OCI-LY7 (cell line): ENCODE results near the gene UHMK1. TPM values are rescaled to one million over a fixed set of nuclear protein-coding genes. Genes with fewer than 3 reads are reported as not detected.

Experiments used
- BruUV-seq: library from RNA; stranded (reverse); fragments of 400-500 nt; replicated peaks from 2 replicates; lab custom pipeline; 2021; lab: Mats Ljungman, UMichigan
- CTCF ChIA-PET: fragments of 300-600 bp; sonication (Branson Sonifier 250); formaldehyde crosslinking; loops from one replicate; lab custom pipeline; 2022; ENCODE audit warnings: antibody characterized with exemption; ENCODE audit not compliant: unreplicated experiment; lab: Charles Lee
- POLR2A ChIA-PET: fragments of 300-600 bp; sonication (Branson Sonifier 250); formaldehyde crosslinking; loops from one replicate; lab custom pipeline; 2022; ENCODE audit warnings: antibody characterized with exemption; lab: Charles Lee
- DNase-seq: peaks from one replicate; pipeline ENCODE4 v3.0.0-alpha.2; 2015; ENCODE audit warnings: low spot score
- H2AFZ ChIP-seq: fragments of 200-600 bp; sonication (generic), shearing (Covaris generic); 2 replicates; pipeline ENCODE4 v1.6.1; 2014; ENCODE audit warnings: mild to moderate bottlenecking, antibody characterized with exemption, low read length, moderate library complexity
- H3K27ac ChIP-seq: fragments of 200-600 bp; sonication (generic); 2 replicates; pipeline ENCODE4 v1.5.1; 2014; ENCODE audit warnings: mixed run types, low read depth, mild to moderate bottlenecking, moderate library complexity, low read length, inconsistent platforms; ENCODE audit not compliant: poor library complexity, severe bottlenecking
- H3K36me3 ChIP-seq: fragments of 200-600 bp; sonication (generic); 2 replicates; pipeline ENCODE4 v1.6.1; 2014; ENCODE audit warnings: mild to moderate bottlenecking, antibody characterized with exemption, low read length, moderate library complexity, mixed read lengths; ENCODE audit not compliant: insufficient read depth
- H3K4me1 ChIP-seq: fragments of 200-600 bp; sonication (generic); 2 replicates; pipeline ENCODE4 v1.5.1; 2014; ENCODE audit warnings: mild to moderate bottlenecking, low read length; ENCODE audit not compliant: insufficient read depth, poor library complexity, severe bottlenecking
- H3K4me2 ChIP-seq: fragments of 200-600 bp; sonication (generic); 2 replicates; pipeline ENCODE4 v1.6.1; 2014; ENCODE audit warnings: mild to moderate bottlenecking, low read length
- H3K4me3 ChIP-seq: fragments of 200-600 bp; sonication (generic); 2 replicates; pipeline ENCODE4 v1.5.1; 2014; ENCODE audit warnings: mild to moderate bottlenecking, low read depth, low read length; ENCODE audit not compliant: poor library complexity, severe bottlenecking
- H3K79me2 ChIP-seq: fragments of 200-600 bp; sonication (generic); 2 replicates; pipeline ENCODE4 v1.6.1; 2016; ENCODE audit warnings: low read depth, mild to moderate bottlenecking, low read length, moderate library complexity, mixed read lengths; ENCODE audit not compliant: insufficient read depth
- H3K9me2 ChIP-seq: fragments of 200-600 bp; sonication (generic); 2 replicates; pipeline ENCODE4 v1.6.1; 2016; ENCODE audit warnings: mild to moderate bottlenecking, low read length, mixed read lengths; ENCODE audit not compliant: insufficient read depth
- H3K9me3 ChIP-seq: fragments of 200-600 bp; sonication (generic); 2 replicates; pipeline ENCODE4 v1.6.1; 2014; ENCODE audit warnings: mild to moderate bottlenecking, mixed run types, low read length, mixed read lengths
- H4K20me1 ChIP-seq: fragments of 200-600 bp; sonication (generic); 2 replicates; pipeline ENCODE4 v1.6.1; 2014; ENCODE audit warnings: mild to moderate bottlenecking, antibody characterized with exemption, low read length, moderate library complexity, mixed read lengths; ENCODE audit not compliant: insufficient read depth
- EZH2phosphoT487 ChIP-seq: fragments of 200-600 bp; sonication (generic); IDR thresholded peaks from 2 replicates; pipeline ENCODE4 v1.6.1; 2018; ENCODE audit warnings: low read depth, borderline replicate concordance, mild to moderate bottlenecking, mixed run types, antibody characterized with exemption, low read length, moderate library complexity, mixed read lengths
- intact Hi-C: fragments of 100-400 bp; cut with micrococcal nuclease; formaldehyde crosslinking; loops from one replicate; pipeline ENCODE4 v1.10.0; 2022; ENCODE audit not compliant: unreplicated experiment
- total RNA-seq, 2 experiments: library from RNA; depleted of rRNA in 1 of 2; stranded (reverse); fragments of >200 nt in 1 of 2; shearing (Covaris generic) in 1 of 2; gene quantifications; 2 replicates each; pipeline ENCODE4 v1.2.3, GENCODE V29; 2014 to 2022
- TF ChIP-seq, protein P1 (sequence below): fragments of 200-600 bp; sonication (generic); conservative IDR thresholded peaks from 2 replicates; pipeline ENCODE4 v1.5.1; 2014; ENCODE audit warnings: mild to moderate bottlenecking, antibody characterized with exemption, low read length, moderate library complexity, mixed read lengths

UHMK1 gene
- total RNA-seq, 2 experiments from 2014 or later: 27.8 to 33.8 TPM

DNA sequence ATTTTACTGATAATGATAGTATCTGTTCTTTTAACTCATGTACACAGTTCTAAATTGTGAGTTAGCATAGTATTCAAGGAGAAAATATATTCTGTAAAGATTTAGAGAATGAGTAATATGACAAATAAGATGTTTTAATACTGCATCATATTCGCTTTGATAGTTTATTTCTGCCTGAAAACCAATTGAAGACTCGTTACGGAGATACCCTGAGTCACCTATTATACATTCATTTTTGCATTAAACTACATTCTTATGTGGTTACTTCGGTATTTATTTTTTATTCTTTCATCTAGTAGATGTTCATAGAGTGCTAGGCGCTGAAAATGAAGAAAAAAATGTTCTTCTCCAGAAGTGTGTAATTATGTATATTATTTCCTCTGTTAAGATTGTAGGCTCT lies 5.3 kb downstream of the UHMK1 start:
- DNase-seq: no peak
- CTCF ChIA-PET: no interaction called here
- Histone ChIP-seq H3K4me2 (no peak overlapping the region), H3K9me2 (no peaks in the 10 kb centered on the region), H2AFZ (no peak overlapping the region), H3K9me3 (no peaks in the 10 kb centered on the region), H3K4me1 (peaks cover 17% of the 10 kb centered on the region), H3K36me3 (peaks cover 75% of the 10 kb centered on the region), H3K27ac (no peak overlapping the region), H3K4me3 (no peak overlapping the region), H3K79me2 (peaks cover 46% of the 10 kb centered on the region), H4K20me1 (peaks cover 24% of the 10 kb centered on the region)
- no TSS peak for BruUV-seq
- TF ChIP-seq, protein P1, sequence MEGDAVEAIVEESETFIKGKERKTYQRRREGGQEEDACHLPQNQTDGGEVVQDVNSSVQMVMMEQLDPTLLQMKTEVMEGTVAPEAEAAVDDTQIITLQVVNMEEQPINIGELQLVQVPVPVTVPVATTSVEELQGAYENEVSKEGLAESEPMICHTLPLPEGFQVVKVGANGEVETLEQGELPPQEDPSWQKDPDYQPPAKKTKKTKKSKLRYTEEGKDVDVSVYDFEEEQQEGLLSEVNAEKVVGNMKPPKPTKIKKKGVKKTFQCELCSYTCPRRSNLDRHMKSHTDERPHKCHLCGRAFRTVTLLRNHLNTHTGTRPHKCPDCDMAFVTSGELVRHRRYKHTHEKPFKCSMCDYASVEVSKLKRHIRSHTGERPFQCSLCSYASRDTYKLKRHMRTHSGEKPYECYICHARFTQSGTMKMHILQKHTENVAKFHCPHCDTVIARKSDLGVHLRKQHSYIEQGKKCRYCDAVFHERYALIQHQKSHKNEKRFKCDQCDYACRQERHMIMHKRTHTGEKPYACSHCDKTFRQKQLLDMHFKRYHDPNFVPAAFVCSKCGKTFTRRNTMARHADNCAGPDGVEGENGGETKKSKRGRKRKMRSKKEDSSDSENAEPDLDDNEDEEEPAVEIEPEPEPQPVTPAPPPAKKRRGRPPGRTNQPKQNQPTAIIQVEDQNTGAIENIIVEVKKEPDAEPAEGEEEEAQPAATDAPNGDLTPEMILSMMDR: no peak
- TF ChIP-seq EZH2phosphoT487: no peak
- intact Hi-C loops: no loop called here
- POLR2A ChIA-PET: interaction anchor here (0.8 kb wide), 1 partner anchor 11 kb away, joined by 6 read pairs; no protein-coding TSS in a partner anchor

DNA sequence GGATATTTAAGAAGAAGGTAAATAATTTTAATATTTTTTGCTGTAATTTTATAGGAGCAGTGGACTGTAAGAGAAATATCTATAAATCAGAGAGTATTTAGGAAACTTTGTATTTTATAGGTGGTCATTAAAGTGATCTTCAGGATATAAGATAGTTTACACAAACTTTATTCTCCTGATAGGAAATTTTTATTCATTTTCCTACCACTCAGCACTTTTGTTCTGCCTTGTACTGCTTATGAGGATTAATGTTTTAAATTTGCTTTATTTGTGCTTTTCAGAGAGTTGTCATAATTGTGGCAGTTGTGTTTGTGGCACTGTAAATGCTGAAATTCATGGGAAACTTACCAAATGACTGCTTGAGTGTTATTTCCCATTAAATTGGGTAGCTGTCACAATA lies 29.7 kb downstream of the UHMK1 start:
- no peaks in the 10 kb centered on the region for H3K9me2 ChIP-seq
- no peak overlapping the region for H3K27ac ChIP-seq
- no peaks in the 10 kb centered on the region for H3K9me3 ChIP-seq
- TF ChIP-seq EZH2phosphoT487: no peak
- TF ChIP-seq, protein P1: no peak
- H3K79me2 ChIP-seq: no peaks in the 10 kb centered on the region
- intact Hi-C loops: no loop called here
- ChIA-PET POLR2A (interaction anchor here (0.6 to 2.2 kb wide), 7 partner anchors 11 to 404 kb away, joined by 3 to 16 read pairs (median 3); no protein-coding TSS in a partner anchor), CTCF (no interaction called here)
- no peak overlapping the region for H2AFZ ChIP-seq
- no peak for DNase-seq
- no TSS peak for BruUV-seq
- H3K36me3 ChIP-seq: peaks cover 73% of the 10 kb centered on the region
- no peak overlapping the region for H3K4me3 ChIP-seq
- no peak overlapping the region for H3K4me2 ChIP-seq
- peaks cover 7% of the 10 kb centered on the region; the same call in 1 of the 2 replicates for H4K20me1 ChIP-seq
- peaks cover 11% of the 10 kb centered on the region for H3K4me1 ChIP-seq

DNA sequence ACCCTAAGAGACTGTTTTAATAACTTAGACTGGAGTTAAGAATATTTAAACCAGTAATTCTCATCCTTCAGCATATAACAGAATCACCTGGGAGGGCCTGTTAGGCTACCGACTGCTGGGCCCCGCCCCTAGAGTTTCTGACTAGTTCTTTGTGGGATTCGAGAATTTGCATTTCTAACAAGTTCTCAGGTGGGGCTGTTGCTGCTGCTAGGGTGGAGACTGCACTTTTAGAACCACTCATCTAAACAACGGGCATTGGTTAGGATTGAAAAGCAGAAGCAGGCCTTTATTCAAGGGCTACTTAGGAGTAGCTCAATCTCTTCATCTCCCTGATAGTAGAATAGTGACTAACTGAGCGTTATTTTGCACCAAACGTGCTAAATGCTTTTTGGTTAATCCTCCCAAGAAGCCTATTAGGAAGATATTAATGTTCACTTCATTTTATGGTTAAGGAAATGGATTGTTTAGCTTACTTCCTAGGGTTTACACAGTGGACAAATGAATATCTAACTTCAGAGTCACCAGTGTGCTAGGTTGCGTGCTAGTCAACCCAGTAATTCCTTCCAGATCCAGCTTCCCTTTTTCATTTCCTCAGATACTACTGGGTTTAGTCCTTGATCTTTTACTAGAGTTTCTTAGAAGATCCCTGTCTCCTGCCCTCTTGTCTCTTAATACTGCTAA lies 32.8 kb downstream of the UHMK1 start:
- Histone ChIP-seq H2AFZ (no peak overlapping the region), H3K4me2 (0 out of 2 replicates have a peak overlapping the region, but pooled peaks have one; percentile 8), H3K79me2 (no peaks in the 10 kb centered on the region), H3K4me1 (peaks cover 11% of the 10 kb centered on the region), H4K20me1 (peaks cover 7% of the 10 kb centered on the region; the same call in 1 of the 2 replicates), H3K36me3 (peaks cover 43% of the 10 kb centered on the region), H3K27ac (no peak overlapping the region), H3K4me3 (no peak overlapping the region), H3K9me2 (no peaks in the 10 kb centered on the region), H3K9me3 (no peaks in the 10 kb centered on the region)
- CTCF ChIA-PET: no interaction called here
- POLR2A ChIA-PET: interaction anchor here (0.6 kb wide), 2 partner anchors 83 to 384 kb away, joined by 3 to 4 read pairs; no protein-coding TSS in a partner anchor
- TF ChIP-seq, protein P1: no peak
- TF ChIP-seq EZH2phosphoT487: no peak
- no TSS peak for BruUV-seq
- intact Hi-C loops: no loop called here
- DNase-seq: peak; percentile 44
